ENCODE data around the gene PCDHB5. TPM values are rescaled to one million over a fixed set of nuclear protein-coding genes. Genes with fewer than 3 reads are reported as not detected.
"Not testable (repeated sequence)": the region's sequence is repeated elsewhere in the genome, so short reads cannot be mapped to it uniquely, and the experiment has no call there.

PCDHB5 gene
- total RNA-seq, 1 donor from 2014 or later = 32.4 TPM

DNA sequence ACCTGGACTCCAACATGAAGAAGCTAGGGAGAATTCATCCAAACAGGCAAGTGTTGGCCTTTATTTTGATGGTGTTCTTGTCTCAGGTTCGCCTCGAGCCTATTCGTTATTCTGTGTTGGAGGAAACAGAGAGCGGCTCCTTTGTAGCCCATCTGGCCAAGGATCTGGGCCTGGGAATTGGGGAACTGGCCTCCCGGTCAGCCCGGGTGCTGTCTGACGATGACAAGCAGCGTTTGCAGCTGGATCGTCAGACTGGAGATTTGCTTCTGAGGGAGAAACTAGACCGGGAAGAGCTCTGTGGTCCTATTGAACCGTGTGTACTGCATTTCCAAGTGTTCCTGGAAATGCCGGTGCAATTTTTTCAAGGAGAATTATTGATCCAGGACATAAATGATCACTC, 13.0 kb upstream of the PCDHB5 start:
- DNase-seq (ENCODE audit: low spot score, unreplicated experiment) = no peak
- H3K36me3 Mint-ChIP-seq (ENCODE audit: insufficient read depth) = peaks cover 45% of the 10 kb centered on the region
- peaks cover 26% of the 10 kb centered on the region for H3K9me3 Mint-ChIP-seq (ENCODE audit: low read depth)

DNA sequence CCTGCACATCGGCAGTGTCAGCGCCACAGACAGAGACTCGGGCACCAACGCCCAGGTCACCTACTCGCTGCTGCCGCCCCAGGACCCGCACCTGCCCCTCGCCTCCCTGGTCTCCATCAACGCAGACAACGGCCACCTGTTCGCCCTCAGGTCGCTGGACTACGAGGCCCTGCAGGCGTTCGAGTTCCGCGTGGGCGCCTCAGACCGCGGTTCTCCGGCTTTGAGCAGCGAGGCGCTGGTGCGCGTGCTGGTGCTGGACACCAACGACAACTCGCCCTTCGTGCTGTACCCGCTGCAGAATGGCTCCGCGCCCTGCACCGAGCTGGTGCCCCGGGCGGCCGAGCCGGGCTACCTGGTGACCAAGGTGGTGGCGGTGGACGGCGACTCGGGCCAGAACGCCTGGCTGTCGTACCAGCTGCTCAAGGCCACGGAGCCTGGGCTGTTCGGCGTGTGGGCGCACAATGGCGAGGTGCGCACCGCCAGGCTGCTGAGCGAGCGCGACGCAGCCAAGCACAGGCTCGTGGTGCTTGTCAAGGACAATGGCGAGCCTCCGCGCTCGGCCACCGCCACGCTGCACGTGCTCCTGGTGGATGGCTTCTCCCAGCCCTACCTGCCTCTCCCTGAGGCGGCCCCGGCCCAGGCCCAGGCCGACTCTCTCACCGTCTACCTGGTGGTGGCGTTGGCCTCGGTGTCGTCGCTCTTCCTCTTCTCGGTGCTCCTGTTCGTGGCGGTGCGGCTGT, 11.4 kb upstream of the PCDHB5 start:
- H3K9me3 Mint-ChIP-seq (ENCODE audit: low read depth) = peaks cover 32% of the 10 kb centered on the region
- H3K4me1 Mint-ChIP-seq (ENCODE audit: low read depth); H3K27me3 Mint-ChIP-seq; H3K27ac Mint-ChIP-seq; H3K4me3 Mint-ChIP-seq (ENCODE audit: low read depth); DNase-seq (ENCODE audit: low spot score, unreplicated experiment): not testable (repeated sequence)
- peaks cover 48% of the 10 kb centered on the region for H3K36me3 Mint-ChIP-seq (ENCODE audit: insufficient read depth)

More for the DNA sequence above, 13.0 kb upstream of the PCDHB5 start:
- Mint-ChIP-seq H3K4me1 (ENCODE audit: low read depth) (no peaks in the 10 kb centered on the region), H3K4me3 (ENCODE audit: low read depth) (no peak overlapping the region), H3K27me3 (no peaks in the 10 kb centered on the region), H3K27ac (no peak overlapping the region)
- TF ChIP-seq, protein P1, sequence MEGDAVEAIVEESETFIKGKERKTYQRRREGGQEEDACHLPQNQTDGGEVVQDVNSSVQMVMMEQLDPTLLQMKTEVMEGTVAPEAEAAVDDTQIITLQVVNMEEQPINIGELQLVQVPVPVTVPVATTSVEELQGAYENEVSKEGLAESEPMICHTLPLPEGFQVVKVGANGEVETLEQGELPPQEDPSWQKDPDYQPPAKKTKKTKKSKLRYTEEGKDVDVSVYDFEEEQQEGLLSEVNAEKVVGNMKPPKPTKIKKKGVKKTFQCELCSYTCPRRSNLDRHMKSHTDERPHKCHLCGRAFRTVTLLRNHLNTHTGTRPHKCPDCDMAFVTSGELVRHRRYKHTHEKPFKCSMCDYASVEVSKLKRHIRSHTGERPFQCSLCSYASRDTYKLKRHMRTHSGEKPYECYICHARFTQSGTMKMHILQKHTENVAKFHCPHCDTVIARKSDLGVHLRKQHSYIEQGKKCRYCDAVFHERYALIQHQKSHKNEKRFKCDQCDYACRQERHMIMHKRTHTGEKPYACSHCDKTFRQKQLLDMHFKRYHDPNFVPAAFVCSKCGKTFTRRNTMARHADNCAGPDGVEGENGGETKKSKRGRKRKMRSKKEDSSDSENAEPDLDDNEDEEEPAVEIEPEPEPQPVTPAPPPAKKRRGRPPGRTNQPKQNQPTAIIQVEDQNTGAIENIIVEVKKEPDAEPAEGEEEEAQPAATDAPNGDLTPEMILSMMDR (IDR thresholded peaks at IDR 0.05; ENCODE audit: unreplicated experiment) = no peak

DNA sequence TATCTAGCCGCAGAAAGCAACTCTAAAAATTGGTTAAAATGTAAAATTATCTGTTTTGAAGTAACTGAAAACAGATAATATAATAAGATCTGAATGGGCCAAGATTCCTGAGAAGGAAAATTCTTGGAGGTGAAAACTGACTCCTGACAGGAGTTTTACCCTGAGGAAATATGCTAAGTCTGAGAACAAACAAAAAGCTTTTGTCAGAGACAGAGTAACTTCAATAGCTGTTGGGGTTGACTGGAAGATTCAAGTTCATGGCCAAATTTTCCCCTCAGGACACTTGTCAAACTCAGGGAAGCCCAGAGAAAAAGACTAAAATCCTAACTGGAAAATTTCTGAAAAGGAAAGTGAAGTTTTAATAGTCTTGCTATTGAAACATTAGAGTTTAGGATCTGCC, 7.7 kb upstream of the PCDHB5 start:
- Mint-ChIP-seq H3K4me1 (ENCODE audit: low read depth) (no peaks in the 10 kb centered on the region), H3K27me3 (no peaks in the 10 kb centered on the region)

DNA sequence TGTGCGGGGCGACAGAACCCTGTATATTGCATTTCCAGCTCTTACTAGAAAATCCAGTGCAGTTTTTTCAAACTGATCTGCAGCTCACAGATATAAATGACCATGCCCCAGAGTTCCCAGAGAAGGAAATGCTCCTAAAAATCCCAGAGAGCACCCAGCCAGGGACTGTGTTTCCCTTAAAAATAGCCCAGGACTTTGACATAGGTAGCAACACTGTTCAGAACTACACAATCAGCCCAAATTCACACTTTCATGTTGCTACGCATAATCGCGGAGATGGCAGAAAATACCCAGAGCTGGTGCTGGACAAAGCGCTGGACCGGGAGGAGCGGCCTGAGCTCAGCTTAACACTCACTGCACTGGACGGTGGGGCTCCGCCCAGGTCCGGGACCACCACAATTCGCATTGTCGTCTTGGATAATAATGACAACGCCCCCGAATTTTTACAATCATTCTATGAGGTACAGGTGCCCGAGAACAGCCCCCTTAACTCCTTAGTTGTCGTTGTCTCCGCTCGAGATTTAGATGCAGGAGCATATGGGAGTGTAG, 786 bp downstream of the PCDHB5 start:
- Mint-ChIP-seq H3K9me3 (ENCODE audit: low read depth) (peaks cover 60% of the 10 kb centered on the region), H3K4me3 (ENCODE audit: low read depth) (peak overlapping the region; percentile 80)
- DNase-seq (ENCODE audit: low spot score, unreplicated experiment) = no peak

More for the DNA sequence above, 7.7 kb upstream of the PCDHB5 start:
- H3K4me3 Mint-ChIP-seq (ENCODE audit: low read depth) = no peak overlapping the region
- no peak for DNase-seq (ENCODE audit: low spot score, unreplicated experiment)
- peaks cover 44% of the 10 kb centered on the region for H3K36me3 Mint-ChIP-seq (ENCODE audit: insufficient read depth)
- TF ChIP-seq, protein P1 (IDR thresholded peaks at IDR 0.05; ENCODE audit: unreplicated experiment) = no peak
- no peak overlapping the region for H3K27ac Mint-ChIP-seq
- H3K9me3 Mint-ChIP-seq (ENCODE audit: low read depth) = peaks cover 32% of the 10 kb centered on the region

DNA sequence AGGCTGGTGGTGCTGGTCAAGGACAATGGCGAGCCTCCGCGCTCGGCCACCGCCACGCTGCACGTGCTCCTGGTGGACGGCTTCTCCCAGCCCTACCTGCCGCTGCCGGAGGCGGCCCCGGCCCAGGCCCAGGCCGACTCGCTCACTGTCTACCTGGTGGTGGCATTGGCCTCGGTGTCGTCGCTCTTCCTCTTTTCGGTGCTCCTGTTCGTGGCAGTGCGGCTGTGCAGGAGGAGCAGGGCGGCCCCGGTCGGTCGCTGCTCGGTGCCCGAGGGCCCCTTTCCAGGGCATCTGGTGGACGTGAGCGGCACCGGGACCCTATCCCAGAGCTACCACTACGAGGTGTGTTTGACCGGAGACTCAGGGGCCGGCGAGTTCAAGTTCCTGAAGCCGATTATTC, 2.3 kb downstream of the PCDHB5 start:
- Mint-ChIP-seq H3K9me3 (ENCODE audit: low read depth) (peaks cover 58% of the 10 kb centered on the region), H3K27ac (peak overlapping the region; percentile 90), H3K36me3 (ENCODE audit: insufficient read depth) (peaks cover 60% of the 10 kb centered on the region)
- not testable (repeated sequence) for H3K4me1 Mint-ChIP-seq (ENCODE audit: low read depth); DNase-seq (ENCODE audit: low spot score, unreplicated experiment); H3K4me3 Mint-ChIP-seq (ENCODE audit: low read depth); H3K27me3 Mint-ChIP-seq

More for the DNA sequence above, 786 bp downstream of the PCDHB5 start:
- H3K36me3 Mint-ChIP-seq (ENCODE audit: insufficient read depth) = peaks cover 66% of the 10 kb centered on the region
- H3K27ac Mint-ChIP-seq = peak overlapping the region; percentile 98
- H3K27me3 Mint-ChIP-seq = no peaks in the 10 kb centered on the region
- TF ChIP-seq, protein P1 (IDR thresholded peaks at IDR 0.05; ENCODE audit: unreplicated experiment) = no peak
- no peaks in the 10 kb centered on the region for H3K4me1 Mint-ChIP-seq (ENCODE audit: low read depth)

DNA sequence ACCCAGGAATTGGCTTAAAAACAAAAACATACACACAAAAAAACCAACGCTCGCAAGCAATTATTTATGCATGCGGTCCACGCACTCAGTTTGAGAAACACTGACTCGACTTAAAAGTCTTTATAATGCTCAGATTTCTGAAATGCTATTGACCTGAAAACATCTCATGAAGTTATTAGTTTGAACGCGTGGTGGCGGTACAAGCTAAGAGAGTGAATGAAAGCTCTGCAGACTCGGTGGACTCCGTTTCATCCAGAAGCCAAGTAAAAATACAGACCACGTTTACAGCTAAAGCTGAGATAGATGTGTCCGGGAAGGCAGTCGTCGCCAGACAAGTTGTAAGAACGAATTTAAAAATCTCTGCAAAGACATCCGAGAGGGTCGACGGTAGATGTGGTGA, 14.8 kb downstream of the PCDHB5 start, which contains the start of gene PCDHB6:
Gene PCDHB6, plus strand, starts transcription at position 246 of the 400 bp plus-strand sequence. CDS start 201 bp downstream, outside the sequence.
- Mint-ChIP-seq H3K4me1 (ENCODE audit: low read depth) (no peaks in the 10 kb centered on the region), H3K27ac (peak within 1 kb of the TSS; percentile 5), H3K27me3 (no peaks in the 10 kb centered on the region), H3K9me3 (ENCODE audit: low read depth) (peaks cover 43% of the 10 kb centered on the region), H3K4me3 (ENCODE audit: low read depth) (no peak within 1 kb of the TSS), H3K36me3 (ENCODE audit: insufficient read depth) (peaks cover 48% of the 10 kb centered on the region)
- TF ChIP-seq, protein P1 (IDR thresholded peaks at IDR 0.05; ENCODE audit: unreplicated experiment) = no peak
- no peak for DNase-seq (ENCODE audit: low spot score, unreplicated experiment)

All from progenitor cell of endocrine pancreas (in vitro differentiated cells).